ENCODE measurements around the gene TRAF5.
"Not testable (repeated sequence)": the region's sequence is repeated elsewhere in the genome, so short reads cannot be mapped to it uniquely, and the experiment has no call there.

Gene TRAF5, protein sequence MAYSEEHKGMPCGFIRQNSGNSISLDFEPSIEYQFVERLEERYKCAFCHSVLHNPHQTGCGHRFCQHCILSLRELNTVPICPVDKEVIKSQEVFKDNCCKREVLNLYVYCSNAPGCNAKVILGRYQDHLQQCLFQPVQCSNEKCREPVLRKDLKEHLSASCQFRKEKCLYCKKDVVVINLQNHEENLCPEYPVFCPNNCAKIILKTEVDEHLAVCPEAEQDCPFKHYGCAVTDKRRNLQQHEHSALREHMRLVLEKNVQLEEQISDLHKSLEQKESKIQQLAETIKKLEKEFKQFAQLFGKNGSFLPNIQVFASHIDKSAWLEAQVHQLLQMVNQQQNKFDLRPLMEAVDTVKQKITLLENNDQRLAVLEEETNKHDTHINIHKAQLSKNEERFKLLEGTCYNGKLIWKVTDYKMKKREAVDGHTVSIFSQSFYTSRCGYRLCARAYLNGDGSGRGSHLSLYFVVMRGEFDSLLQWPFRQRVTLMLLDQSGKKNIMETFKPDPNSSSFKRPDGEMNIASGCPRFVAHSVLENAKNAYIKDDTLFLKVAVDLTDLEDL

GRCh38 chr1:211326528-211327345 lies at the start of gene TRAF5:
Gene TRAF5, plus strand, starts transcription at chr1:211326833. Its CDS starts 26,407 bp downstream, at chr1:211353240.
- peak; percentile 22 to 24 for ATAC-seq

DNA sequence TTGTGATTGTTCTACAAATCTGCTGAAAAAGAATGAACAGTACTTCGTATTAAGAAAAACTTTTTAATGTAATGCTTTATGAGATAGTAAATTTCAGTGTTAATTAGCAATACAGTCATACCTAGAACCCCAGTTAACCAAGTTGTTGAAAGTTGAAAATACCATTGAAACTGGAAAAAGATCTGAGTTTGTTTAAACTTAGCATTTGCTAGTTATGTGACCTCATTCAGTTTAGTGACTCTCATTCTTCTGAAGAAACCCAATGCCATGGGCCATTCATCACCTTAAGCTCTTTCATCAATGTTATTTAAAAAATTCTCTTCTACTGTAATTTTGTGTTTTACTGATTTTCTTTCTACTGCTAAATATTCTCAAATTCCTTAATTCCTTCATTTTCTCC lies 47.3 kb upstream of the TRAF5 start:
- peak; percentile 55 to 60 for ATAC-seq

DNA sequence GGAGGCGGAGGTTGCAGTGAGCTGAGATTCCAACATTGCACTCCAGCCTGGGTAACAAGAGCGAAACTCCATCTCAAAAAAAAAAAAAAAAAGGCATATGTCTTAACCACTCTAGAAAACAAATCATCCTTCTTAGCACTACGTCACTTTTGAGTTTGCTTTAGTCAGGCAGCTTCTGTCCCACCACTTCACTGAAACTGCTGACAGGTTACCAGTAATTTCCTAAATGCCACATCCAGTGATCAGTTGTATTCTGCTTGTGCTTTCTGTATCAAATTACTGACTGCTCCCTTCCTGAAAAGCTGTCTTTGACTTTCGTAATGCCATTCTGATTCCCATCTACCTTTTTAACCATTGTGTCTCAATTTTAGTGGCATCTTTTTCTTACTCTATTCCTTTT lies 45.7 kb upstream of the TRAF5 start:
- ATAC-seq = peak; percentile 38 to 75

DNA sequence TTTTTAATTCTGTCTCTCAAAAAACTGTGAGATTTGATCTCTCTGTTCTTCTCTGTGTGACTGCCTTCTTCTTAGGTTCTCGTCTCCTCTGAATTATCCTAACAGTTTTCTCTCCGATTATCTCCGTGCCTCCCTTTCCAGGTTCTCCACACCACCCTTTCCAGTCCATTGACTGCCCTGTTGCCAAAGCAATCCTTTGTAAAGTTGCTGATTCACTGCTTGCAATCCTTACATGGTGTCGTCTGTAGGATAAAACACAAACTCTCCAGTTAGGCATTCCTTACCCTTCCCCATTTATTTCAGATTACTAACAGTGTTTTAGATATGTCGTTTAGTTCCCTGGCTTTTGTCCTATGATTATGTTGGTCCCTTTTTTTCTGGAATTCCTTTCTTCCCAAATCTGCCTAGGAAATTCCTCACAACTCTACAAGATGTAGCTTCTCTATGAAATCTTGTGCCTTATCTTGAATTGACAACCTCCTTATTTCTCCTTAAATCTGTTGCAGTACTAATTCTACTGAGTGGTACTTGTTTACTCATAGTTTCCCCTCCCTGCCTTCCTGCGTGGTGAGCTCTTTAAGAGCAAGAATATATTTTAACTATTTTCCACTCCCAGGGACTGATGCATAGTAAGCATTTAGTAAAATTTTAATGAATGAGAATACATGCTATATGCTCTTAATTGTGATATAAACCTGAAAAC lies 45.2 kb upstream of the TRAF5 start:
- peak in 1 of 2 donors; percentile 38 for ATAC-seq

DNA sequence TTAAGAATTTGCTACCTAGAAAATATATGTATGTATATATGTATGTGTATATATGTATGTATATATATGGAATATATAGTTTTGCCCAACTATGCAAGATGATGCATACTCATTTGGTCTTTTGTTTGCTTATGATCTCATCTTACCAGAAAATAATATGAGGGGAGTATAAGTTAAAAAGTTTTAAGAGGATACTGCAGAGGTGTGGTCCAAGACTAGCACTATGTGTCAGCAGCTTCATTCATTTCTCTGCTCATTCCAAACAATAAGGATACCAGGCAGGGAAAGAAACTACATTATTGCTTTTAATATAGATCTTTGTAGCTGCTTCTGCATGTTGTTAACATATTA lies 44.6 kb upstream of the TRAF5 start:
- no peak for ATAC-seq

GRCh38 chr1:211285196-211285595 lies 41.4 kb upstream of the TRAF5 start:
- ATAC-seq = no peak

- no peak for ATAC-seq
Observed at GRCh38 chr1:211287218-211287617, 39.4 kb upstream of the TRAF5 start.

- ATAC-seq = no peak
Observed at GRCh38 chr1:211292411-211292810, 34.2 kb upstream of the TRAF5 start.

- ATAC-seq = no peak
Observed at GRCh38 chr1:211296396-211296795, 30.2 kb upstream of the TRAF5 start.

GRCh38 chr1:211305044-211305443 lies 21.6 kb upstream of the TRAF5 start:
- peak; percentile 99 to 100 for ATAC-seq

DNA sequence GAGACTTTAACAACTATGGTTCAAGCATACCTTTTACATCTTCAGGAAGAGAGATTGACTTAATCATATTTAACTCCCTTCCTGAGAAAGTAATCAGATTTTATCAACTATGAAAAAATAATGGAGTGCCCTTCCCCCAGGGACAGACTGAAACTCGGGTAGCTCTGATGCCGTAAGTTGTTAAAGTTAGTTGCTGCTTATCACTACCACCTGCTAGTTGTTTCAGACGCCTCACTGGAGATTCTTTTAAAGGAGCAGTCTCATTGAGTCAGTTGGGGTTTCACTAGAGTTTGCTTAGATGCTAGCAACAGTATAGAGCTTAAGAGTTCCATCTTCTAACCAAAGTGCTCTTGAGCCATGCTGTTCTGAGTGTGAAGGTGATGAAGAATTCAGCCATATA lies 17.0 kb upstream of the TRAF5 start:
- ATAC-seq = no peak

GRCh38 chr1:211313392-211313791 lies 13.2 kb upstream of the TRAF5 start:
- ATAC-seq = no peak

DNA sequence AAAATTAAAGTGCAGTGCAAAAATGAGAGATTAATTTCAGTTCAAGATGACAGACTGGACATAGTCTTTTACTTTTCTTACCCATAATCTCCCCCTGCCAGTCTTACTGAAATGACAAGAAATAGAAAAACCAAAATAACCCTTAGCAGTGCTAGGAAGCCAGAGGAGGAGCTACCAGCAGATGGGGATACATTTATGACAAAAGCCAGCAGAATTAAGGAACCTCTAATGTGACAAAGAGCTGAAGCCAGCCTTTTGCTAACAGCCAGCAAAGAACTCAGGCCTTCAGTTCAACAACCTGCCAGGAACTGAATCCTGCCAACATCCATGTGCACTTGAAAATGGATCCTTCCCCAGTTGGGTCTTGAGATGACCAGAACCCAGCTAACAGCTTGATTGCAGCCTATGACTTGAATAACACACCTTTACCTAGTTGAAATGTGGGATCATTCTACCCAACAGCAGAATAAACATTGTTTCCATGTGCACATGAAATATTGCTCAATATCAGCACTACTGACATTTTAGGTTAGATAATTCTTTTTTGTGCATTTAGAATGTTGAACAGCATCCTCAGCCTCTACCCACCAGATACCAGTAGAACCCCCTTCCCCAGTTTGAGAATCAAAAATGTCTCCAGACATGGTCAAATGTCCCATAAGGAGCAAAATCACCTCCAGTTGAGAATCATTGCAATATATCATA lies 7.9 kb upstream of the TRAF5 start:
- ATAC-seq = no peak

DNA sequence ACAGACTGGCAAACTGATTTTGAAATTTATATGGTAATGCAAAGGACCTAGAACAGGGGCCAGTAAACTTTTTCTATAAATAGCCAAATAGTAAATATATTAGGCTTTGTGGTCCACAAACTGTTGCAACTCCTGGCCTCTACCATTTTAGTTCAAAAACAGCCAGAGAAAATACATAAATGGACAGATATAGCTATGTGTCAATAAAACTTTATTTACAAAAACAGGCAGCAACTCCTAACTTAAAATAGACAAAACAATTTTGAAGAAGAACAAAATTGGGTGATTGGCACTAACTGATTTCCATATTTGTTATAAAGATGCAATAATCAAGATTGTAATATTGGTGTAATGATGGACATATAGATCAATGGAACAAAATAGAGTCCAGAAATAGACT lies 6.7 kb upstream of the TRAF5 start:
- ATAC-seq = no peak

DNA sequence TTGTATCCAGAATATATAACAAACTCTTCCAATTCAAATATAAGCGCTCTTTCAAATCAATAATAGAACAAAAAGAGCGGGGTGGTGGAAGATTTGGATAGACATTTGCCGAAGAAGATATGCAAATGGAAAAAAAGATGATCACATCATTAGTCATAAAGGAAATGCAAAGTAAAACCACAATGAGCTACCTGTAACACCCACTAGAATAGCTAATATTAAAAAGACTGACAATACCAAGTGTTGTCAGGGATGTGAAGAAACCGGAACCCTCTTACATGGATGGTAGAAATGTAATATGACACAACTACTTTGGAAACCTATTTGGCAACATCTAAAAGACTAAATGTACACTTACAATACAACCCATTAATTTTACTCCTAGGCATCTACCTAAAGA lies 5.7 kb upstream of the TRAF5 start:
- peak; percentile 64 to 69 for ATAC-seq

- not testable (repeated sequence) for ATAC-seq
Observed at GRCh38 chr1:211321646-211322045, 5.0 kb upstream of the TRAF5 start.

GRCh38 chr1:211323156-211324063 lies 3.2 kb upstream of the TRAF5 start:
- peak; percentile 69 to 74 for ATAC-seq

DNA sequence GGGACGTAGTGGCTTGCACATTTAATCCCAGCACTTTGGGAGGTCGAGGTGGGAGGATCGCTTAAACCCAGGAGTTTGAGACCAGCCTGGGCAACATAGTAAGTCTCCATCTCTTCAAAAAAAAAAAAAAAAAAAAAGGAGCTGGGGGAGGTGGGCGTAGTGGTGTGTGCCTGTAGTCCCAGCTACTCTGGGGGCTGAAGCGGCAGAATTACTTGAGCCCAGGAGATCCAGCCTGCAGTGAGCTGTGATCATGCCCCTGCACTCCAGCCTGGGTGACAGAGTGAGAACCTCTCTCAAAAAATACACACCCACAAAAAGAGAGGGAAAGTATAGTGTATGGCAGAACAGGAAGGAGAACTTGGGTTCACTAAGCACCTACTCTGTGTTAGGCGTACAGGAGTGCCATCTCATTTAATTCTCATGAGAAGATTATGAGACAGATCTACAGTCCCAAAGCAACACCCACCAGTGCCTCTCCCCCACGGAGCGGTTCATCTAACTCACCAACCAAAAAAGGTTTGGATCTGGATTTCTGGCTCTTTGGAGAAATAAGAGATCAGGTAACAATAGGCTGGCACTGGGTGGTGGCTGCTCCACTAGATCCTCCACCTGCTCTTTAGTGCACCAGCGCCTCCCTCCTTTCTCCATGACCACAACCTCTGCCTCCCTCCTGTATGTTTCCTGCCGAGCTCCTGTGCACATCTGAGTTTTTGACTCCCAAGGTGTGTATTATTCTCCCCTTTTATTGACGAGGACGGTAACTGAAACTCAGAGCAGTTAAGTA lies 1.4 kb upstream of the TRAF5 start:
- ATAC-seq = no peak

GRCh38 chr1:211326140-211326527 lies 499 bp upstream of the TRAF5 start:
- no peak for ATAC-seq

DNA sequence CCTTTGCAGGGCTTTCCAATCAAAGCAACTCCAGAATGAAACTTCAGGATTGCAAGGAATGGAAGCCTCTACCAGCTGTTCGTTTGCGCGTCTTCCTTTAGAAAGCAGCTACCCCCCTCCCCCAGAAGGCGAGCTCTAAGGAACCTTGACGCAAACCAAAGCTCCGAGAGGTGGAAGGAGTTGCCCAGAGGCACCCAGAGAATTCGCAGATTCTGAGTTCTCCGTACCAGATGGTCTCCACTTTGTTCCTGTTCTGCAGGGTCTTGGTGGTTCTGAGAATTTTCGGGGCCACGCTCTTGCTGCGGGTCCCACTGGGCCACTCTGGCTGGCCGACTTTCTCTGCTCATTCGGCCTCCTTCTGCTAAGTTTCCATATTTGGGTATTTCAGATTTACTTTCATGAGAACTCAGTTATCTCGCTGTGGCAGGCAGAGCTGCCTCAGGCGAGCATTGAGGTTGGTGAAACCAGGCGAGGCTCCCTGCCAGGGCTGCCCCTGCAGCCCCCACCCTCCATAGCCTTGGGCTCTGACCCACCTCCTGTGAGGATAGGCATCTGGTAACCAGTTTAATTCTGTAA lies 801 bp downstream of the TRAF5 start:
- peak; percentile 12 to 14 for ATAC-seq

Measured in activated CD4-positive, CD25-positive, alpha-beta regulatory T cell treated with anti-CD3 and anti-CD28 coated beads, Interleukin-2, amount 50 U/mL, for 24 hours (primary cell).